Omental fat pad (tissue), 4 donors: ENCODE measurements around the gene CACNA1D. TPM values are rescaled to one million over a fixed set of nuclear protein-coding genes. Genes with fewer than 3 reads are reported as not detected.

ENCODE experiments used
- ATAC-seq: fragments of 150-250 bp; one replicate; pipeline ENCODE4 v1.9.1; 2016; ENCODE audit warnings: mild to moderate bottlenecking, moderate library complexity; ENCODE audit not compliant: low FRiP score
- DNase-seq: peaks from one replicate; pipeline ENCODE4 v3.0.0-alpha.2; 2019; ENCODE audit warnings: low spot score
- total RNA-seq, 4 donors: library from RNA; depleted of rRNA; stranded (reverse); fragments of >200 nt; gene quantifications; one replicate each; pipeline ENCODE4 v1.1.0, GENCODE V29; 2016
- TF ChIP-seq, protein P1 (sequence below), 3 donors: fragments of 450-650 bp; IDR thresholded peaks; one replicate each; pipeline ENCODE4 v1.5.1; 2016 to 2017; ENCODE audit warnings: antibody characterized with exemption in 3 of 3, mild to moderate bottlenecking in 3 of 3, moderate library complexity in 2 of 3

CACNA1D gene
- total RNA-seq, 4 donors from 2014 or later, result 0.24 to 1.8 (median 0.74) TPM

DNA sequence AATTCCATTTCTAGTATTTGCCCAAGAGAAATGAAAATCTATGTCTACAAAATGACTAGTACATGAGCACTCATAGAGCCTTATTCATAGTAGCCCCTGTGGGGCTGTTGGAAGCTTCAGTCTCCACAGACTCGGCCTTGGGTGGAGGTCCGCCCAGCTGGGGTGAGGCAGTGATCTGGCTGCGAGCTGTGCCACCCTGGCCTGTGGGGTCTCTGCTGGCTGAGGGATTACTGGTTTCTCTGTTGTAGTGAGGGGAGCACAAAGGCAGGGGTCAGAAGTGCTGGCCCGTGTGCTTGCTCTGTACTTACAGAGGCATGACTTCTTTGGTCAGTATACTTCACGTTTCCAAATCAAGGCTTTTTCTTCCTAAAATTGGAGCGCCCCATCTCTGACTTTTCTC, 193.7 kb downstream of the CACNA1D start:
- no peak for ATAC-seq
- TF ChIP-seq, protein P1, sequence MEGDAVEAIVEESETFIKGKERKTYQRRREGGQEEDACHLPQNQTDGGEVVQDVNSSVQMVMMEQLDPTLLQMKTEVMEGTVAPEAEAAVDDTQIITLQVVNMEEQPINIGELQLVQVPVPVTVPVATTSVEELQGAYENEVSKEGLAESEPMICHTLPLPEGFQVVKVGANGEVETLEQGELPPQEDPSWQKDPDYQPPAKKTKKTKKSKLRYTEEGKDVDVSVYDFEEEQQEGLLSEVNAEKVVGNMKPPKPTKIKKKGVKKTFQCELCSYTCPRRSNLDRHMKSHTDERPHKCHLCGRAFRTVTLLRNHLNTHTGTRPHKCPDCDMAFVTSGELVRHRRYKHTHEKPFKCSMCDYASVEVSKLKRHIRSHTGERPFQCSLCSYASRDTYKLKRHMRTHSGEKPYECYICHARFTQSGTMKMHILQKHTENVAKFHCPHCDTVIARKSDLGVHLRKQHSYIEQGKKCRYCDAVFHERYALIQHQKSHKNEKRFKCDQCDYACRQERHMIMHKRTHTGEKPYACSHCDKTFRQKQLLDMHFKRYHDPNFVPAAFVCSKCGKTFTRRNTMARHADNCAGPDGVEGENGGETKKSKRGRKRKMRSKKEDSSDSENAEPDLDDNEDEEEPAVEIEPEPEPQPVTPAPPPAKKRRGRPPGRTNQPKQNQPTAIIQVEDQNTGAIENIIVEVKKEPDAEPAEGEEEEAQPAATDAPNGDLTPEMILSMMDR (IDR thresholded peaks at IDR 0.05), result no peak
- DNase-seq, result no peak

DNA sequence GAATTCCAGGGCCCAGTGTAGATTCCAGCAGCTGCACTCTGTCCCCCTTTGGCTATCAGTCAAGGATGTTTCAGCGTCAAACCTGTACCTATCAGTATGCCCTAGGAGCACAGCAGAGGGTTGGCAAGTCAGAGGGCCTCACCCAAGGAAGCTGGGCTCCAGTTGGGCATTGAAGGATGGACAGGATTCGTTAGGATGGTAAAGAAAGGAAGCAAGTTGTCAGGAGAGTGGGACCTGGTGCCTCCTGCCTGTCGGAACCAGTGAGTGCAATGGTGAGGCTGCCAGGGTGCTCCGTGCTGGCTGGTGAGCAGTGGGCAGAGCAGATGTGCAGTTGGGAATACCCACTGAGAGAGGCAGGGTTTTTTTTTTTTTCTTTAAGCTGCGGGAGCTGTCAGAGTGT, 194.6 kb downstream of the CACNA1D start:
- TF ChIP-seq, protein P1 (IDR thresholded peaks at IDR 0.05), result no peak
- DNase-seq (no peak), ATAC-seq (no peak)

DNA sequence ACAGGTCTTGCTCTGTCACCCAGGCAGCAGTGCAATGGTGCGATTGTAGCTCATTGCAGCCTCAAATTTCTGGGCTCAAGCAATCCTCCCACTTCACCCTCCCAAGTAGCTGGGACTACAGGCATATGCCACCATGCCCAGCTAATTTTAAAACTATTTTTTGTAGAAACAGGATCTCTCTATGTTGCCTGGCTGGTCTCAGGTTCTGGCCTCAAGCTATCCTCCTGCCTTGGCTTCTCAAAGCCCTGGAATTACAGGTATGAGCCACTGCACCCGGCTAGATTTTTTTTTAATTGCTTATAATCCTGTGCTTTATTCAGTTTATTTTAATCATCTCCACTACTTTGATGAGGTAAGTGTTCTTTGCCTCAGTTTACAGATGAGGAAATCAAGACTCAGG, 195.3 kb downstream of the CACNA1D start:
- DNase-seq, result no peak
- ATAC-seq, result no peak
- TF ChIP-seq, protein P1 (IDR thresholded peaks at IDR 0.05), result no peak

DNA sequence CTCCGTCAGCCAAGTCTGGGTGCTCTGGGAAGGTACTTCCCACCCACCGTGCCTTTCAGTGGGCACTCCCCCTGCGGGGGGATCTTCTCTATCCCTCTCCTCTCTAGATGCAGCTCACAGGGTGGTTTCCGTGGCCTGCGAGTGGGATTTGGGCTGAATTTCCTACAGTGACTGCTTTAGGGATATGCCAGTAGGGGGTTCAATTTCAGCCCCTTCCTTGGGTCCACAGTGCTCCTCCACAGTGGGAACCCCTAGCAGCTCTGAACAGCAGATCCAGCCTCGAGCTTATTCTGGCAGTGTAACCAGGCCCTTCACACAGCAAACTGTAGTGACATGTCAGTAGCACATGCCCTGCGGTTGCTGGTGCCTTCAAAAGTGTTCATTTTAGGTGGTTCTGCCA, 196.1 kb downstream of the CACNA1D start:
- ATAC-seq (no peak), DNase-seq (no peak)
- TF ChIP-seq, protein P1 (IDR thresholded peaks at IDR 0.05), result no peak

DNA sequence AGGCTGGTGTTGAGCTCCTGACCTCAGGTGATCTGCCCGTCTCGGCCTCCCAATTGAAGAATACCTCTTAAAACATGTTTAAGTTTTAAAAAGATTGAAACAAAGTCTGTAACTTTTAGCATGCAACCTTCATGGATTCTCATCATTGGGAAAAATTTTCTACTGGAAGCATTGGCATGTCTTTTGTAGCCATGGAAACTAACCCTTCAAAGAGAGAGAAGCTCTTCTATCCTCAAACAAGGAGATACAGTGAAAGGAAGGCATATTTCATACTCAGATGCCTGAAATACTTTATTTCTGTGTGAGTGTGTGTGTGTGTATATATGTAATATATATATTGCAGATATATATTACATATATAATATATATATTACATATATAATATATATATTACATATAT, 196.9 kb downstream of the CACNA1D start:
- DNase-seq (no peak), ATAC-seq (no peak)
- TF ChIP-seq, protein P1 (IDR thresholded peaks at IDR 0.05), result no peak

DNA sequence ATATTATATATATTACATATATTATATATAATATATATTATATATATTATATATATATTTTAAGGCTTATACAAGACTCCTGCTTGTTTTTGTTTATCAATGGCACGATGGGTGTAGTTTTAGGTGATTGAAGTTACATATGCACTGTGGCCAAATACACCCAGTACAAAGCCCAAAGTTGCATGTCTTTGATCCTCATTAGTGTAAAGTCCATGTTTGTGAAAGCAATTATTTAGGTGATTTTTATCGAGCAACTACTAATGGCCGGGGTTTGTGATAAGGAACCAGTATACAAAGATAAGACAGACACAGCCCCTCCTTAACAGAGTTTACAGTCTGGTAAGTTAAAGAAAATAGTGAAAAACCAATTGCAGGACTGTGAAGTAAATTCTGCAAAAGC, 197.5 kb downstream of the CACNA1D start:
- no peak for ATAC-seq
- no peak for DNase-seq
- TF ChIP-seq, protein P1 (IDR thresholded peaks at IDR 0.05), result no peak

DNA sequence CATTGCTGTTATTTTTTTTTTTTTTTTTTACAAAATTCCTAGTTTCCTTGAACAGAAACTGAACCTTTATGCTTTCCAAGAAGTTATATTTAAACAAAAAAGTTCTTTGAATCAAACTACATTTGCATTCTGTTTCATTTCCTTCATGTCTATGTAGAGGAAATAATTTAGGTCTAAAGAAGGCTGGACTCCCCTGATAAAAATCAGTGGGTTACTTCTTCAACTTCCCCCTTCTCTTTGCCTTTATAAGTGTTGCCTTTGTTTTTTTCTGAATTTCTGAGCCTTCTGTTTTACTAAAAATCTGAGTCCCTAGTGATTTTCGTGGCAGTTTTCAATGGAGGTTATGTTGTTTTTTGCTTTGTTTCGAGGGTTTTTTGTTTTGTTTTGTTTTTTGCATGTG, 199.0 kb downstream of the CACNA1D start:
- DNase-seq (no peak), ATAC-seq (no peak)
- TF ChIP-seq, protein P1 (IDR thresholded peaks at IDR 0.05), result no peak
